ENCODE measurements around the gene ZG16B. TPM values are rescaled to one million over a fixed set of nuclear protein-coding genes. Genes with fewer than 3 reads are reported as not detected.

ZG16B gene
- total RNA-seq, 1 experiment from 2014 or later, result not detected

DNA sequence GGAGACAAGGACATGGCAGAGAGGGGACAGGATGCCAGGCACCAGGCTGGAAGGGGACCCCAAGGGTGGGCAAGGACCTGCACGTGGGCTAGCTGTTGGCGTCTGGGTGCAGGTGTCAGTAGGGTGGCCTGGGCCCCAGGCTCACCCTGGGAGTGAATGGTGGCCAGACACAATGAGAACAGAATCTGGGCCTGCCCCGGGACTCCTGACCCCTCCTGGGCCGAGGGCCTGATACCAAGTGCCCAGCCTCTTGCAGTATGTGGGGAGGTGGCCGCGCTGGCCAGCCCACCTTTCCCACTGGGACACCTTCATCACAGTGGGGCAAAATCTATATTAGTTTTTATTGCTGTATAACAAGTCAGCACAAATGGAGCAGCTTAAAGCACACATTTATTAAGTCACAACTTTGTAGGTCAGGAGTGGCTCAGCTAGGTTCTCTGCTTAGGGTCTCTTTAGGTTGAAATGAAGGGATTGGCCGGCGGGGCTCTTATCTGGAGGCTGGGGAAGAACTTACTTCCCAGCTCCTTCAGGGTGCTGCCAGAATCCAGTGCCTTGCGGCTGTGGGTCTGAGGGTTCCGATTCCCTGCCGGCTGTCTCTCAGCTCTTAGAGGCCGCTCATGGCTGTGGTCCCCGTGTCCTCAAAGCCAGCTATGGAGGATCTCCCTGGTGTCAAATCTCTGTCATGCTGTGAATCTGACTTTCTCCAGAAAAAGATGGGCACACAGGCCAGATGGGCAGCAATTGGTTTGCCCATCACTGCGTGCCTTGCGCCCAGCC is 46.3 kb upstream of the ZG16B start:
- no peaks in the 10 kb centered on the region for H3K36me3 Mint-ChIP-seq
- ChIA-PET CTCF (interaction anchor here (1.0 to 2.7 kb wide), 6 partner anchors 14 to 143 kb away, joined by 3 to 18 read pairs (median 4); partner anchors contain the start of genes FLYWCH2, PRSS21 and PRSS41), POLR2A (interaction anchor here (1.0 kb wide), 1 partner anchor 122 kb away, joined by 3 read pairs; no protein-coding TSS in a partner anchor)
- no peak for ATAC-seq
- peaks cover 35% of the 10 kb centered on the region for H3K27me3 Mint-ChIP-seq (ENCODE audit: low read depth)
- TF ChIP-seq, protein P1, sequence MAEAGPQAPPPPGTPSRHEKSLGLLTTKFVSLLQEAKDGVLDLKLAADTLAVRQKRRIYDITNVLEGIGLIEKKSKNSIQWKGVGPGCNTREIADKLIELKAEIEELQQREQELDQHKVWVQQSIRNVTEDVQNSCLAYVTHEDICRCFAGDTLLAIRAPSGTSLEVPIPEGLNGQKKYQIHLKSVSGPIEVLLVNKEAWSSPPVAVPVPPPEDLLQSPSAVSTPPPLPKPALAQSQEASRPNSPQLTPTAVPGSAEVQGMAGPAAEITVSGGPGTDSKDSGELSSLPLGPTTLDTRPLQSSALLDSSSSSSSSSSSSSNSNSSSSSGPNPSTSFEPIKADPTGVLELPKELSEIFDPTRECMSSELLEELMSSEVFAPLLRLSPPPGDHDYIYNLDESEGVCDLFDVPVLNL (CRISPR knock-in tag; IDR thresholded peaks at IDR 0.05; ENCODE audit: borderline replicate concordance, low read depth), result no peak
- TF ChIP-seq, protein P2, sequence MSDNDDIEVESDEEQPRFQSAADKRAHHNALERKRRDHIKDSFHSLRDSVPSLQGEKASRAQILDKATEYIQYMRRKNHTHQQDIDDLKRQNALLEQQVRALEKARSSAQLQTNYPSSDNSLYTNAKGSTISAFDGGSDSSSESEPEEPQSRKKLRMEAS (CRISPR knock-in tag; IDR thresholded peaks at IDR 0.05), result no peak
- no peak for TF ChIP-seq TEAD1 (CRISPR knock-in tag; IDR thresholded peaks at IDR 0.05)
- TF ChIP-seq HMGA2 (CRISPR knock-in tag; IDR thresholded peaks at IDR 0.05), result no peak
- TF ChIP-seq RORB (CRISPR knock-in tag; IDR thresholded peaks at IDR 0.05), result no peak
- no peak for TF ChIP-seq IRF2 (CRISPR knock-in tag; IDR thresholded peaks at IDR 0.05; ENCODE audit: borderline replicate concordance, low read depth)
- TF ChIP-seq, protein P3, sequence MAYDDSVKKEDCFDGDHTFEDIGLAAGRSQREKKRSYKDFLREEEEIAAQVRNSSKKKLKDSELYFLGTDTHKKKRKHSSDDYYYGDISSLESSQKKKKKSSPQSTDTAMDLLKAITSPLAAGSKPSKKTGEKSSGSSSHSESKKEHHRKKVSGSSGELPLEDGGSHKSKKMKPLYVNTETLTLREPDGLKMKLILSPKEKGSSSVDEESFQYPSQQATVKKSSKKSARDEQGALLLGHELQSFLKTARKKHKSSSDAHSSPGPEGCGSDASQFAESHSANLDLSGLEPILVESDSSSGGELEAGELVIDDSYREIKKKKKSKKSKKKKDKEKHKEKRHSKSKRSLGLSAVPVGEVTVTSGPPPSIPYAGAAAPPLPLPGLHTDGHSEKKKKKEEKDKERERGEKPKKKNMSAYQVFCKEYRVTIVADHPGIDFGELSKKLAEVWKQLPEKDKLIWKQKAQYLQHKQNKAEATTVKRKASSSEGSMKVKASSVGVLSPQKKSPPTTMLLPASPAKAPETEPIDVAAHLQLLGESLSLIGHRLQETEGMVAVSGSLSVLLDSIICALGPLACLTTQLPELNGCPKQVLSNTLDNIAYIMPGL (CRISPR knock-in tag; IDR thresholded peaks at IDR 0.05), result no peak
- no peak for TF ChIP-seq ZNF671 (CRISPR knock-in tag; IDR thresholded peaks at IDR 0.05)
- no peak for TF ChIP-seq SP1 (CRISPR knock-in tag; conservative IDR thresholded peaks at IDR 0.05)
- TF ChIP-seq TCF7 (CRISPR knock-in tag; IDR thresholded peaks at IDR 0.05; ENCODE audit: low read depth), result no peak
- no peak for TF ChIP-seq GRHL2 (CRISPR knock-in tag; IDR thresholded peaks at IDR 0.05; ENCODE audit: insufficient replicate concordance, severe bottlenecking)
- peak; percentile 10 for DNase-seq (ENCODE audit: low spot score)
- H3K9me3 Mint-ChIP-seq, result no peaks in the 10 kb centered on the region
- H3K4me3 Mint-ChIP-seq, result peak overlapping the region; percentile 20; the same call in 1 of the 2 replicates
- peaks cover 11% of the 10 kb centered on the region for H3K4me1 Mint-ChIP-seq
- no peak overlapping the region for H3K27ac Mint-ChIP-seq

DNA sequence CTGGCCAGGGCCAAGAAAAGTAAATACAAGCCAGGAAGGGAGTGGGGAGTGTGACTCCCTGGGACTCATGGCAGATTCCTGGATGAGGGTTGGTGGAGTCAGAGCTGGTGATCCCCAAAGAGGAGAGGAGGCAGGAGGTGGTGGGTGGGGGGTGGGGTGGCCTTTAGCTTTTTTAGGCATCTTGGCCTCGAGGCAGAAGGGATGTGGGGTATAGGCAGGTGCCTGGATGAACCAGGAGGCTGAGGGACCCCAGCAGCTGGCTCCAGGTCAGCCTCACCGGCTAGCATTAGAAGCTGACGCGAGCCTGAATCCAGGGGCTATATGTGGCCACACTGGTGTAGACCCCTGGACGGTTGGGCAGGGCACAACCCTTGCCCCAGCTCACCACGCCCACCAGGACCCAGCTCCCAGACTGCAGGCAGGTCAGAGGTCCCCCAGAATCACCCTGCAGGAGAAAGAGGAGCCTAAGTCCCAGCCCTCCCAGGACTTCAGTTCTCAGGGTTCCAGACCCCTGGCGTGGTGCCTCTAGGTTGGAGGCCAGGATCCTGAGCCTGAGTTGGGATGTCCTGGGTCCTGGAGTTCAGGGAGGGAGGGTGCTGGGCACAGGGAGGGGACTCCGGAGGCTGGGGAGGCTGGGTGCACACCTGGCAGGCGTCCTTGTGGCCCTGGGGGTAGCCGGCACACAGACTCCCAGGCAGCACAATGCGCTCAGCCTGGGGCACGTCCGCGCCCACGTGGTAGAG is 45.6 kb upstream of the ZG16B start:
- DNase-seq (ENCODE audit: low spot score) (no peak), ATAC-seq (peak; percentile 12; the same call in 1 of the 2 replicates)
- Mint-ChIP-seq H3K9me3 (no peaks in the 10 kb centered on the region), H3K27ac (no peak overlapping the region), H3K27me3 (ENCODE audit: low read depth) (peaks cover 35% of the 10 kb centered on the region), H3K4me1 (peaks cover 8% of the 10 kb centered on the region), H3K4me3 (peak overlapping the region; percentile 69), H3K36me3 (no peaks in the 10 kb centered on the region)
- TF ChIP-seq, protein P4, sequence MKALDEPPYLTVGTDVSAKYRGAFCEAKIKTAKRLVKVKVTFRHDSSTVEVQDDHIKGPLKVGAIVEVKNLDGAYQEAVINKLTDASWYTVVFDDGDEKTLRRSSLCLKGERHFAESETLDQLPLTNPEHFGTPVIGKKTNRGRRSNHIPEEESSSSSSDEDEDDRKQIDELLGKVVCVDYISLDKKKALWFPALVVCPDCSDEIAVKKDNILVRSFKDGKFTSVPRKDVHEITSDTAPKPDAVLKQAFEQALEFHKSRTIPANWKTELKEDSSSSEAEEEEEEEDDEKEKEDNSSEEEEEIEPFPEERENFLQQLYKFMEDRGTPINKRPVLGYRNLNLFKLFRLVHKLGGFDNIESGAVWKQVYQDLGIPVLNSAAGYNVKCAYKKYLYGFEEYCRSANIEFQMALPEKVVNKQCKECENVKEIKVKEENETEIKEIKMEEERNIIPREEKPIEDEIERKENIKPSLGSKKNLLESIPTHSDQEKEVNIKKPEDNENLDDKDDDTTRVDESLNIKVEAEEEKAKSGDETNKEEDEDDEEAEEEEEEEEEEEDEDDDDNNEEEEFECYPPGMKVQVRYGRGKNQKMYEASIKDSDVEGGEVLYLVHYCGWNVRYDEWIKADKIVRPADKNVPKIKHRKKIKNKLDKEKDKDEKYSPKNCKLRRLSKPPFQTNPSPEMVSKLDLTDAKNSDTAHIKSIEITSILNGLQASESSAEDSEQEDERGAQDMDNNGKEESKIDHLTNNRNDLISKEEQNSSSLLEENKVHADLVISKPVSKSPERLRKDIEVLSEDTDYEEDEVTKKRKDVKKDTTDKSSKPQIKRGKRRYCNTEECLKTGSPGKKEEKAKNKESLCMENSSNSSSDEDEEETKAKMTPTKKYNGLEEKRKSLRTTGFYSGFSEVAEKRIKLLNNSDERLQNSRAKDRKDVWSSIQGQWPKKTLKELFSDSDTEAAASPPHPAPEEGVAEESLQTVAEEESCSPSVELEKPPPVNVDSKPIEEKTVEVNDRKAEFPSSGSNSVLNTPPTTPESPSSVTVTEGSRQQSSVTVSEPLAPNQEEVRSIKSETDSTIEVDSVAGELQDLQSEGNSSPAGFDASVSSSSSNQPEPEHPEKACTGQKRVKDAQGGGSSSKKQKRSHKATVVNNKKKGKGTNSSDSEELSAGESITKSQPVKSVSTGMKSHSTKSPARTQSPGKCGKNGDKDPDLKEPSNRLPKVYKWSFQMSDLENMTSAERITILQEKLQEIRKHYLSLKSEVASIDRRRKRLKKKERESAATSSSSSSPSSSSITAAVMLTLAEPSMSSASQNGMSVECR (CRISPR knock-in tag; IDR thresholded peaks at IDR 0.05; ENCODE audit: borderline replicate concordance), result no peak
- TF ChIP-seq FOXK1 (CRISPR knock-in tag; IDR thresholded peaks at IDR 0.05), result no peak
- TF ChIP-seq HMGA2 (CRISPR knock-in tag; IDR thresholded peaks at IDR 0.05), result no peak
- TF ChIP-seq, protein P5, sequence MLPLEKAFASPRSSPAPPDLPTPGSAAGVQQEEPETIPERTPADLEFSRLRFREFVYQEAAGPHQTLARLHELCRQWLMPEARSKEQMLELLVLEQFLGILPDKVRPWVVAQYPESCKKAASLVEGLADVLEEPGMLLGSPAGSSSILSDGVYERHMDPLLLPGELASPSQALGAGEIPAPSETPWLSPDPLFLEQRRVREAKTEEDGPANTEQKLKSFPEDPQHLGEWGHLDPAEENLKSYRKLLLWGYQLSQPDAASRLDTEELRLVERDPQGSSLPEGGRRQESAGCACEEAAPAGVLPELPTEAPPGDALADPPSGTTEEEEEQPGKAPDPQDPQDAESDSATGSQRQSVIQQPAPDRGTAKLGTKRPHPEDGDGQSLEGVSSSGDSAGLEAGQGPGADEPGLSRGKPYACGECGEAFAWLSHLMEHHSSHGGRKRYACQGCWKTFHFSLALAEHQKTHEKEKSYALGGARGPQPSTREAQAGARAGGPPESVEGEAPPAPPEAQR (CRISPR knock-in tag; IDR thresholded peaks at IDR 0.05), result no peak
- TF ChIP-seq ZNF232 (CRISPR knock-in tag; IDR thresholded peaks at IDR 0.05), result no peak
- ChIA-PET POLR2A (no interaction called here), CTCF (interaction anchor here (0.9 to 2.7 kb wide), 5 partner anchors 14 to 142 kb away, joined by 3 to 18 read pairs (median 3); partner anchors contain the start of genes FLYWCH2, PRSS21 and PRSS41)

All from WTC11 (cell line).